Muscle layer of duodenum (tissue), 2 donors: ENCODE results near the gene SCGB1C2.

Experiments used
- H3K27ac ChIP-seq: one replicate; pipeline ENCODE4 v1.7.0; 2013; ENCODE audit warnings: mild to moderate bottlenecking, low read length
- H3K27me3 ChIP-seq: one replicate; pipeline ENCODE4 v1.7.0; 2013; ENCODE audit warnings: low read depth, mild to moderate bottlenecking, control low read depth, low read length
- H3K36me3 ChIP-seq, 2 donors: one replicate each; pipeline ENCODE4 v1.7.0; 2013; ENCODE audit warnings: low read length in 2 of 2, control low read depth in 1 of 2, mild to moderate bottlenecking in 1 of 2; ENCODE audit not compliant: insufficient read depth in 2 of 2, control insufficient read depth in 1 of 2
- H3K4me1 ChIP-seq, 2 donors: one replicate each; pipeline ENCODE4 v1.7.0; 2013; ENCODE audit warnings: low read length in 2 of 2, mild to moderate bottlenecking in 2 of 2, control low read depth in 1 of 2, moderate library complexity in 1 of 2; ENCODE audit not compliant: insufficient read depth in 2 of 2, control insufficient read depth in 1 of 2
- H3K4me3 ChIP-seq, 2 donors: one replicate each; pipeline ENCODE4 v1.7.0; 2013; ENCODE audit warnings: low read length in 2 of 2, low read depth in 1 of 2, mild to moderate bottlenecking in 1 of 2
- H3K9me3 ChIP-seq, 2 donors: one replicate each; pipeline ENCODE4 v1.7.0; 2013; ENCODE audit warnings: low read length in 2 of 2, control low read depth in 1 of 2, mild to moderate bottlenecking in 1 of 2; ENCODE audit not compliant: control insufficient read depth in 1 of 2
- donor health status: healthy.

SCGB1C2 gene

GRCh38 chr17:143785-144281, 6.5 kb downstream of the SCGB1C2 start:
- Histone ChIP-seq H3K9me3 (no peaks in the 10 kb centered on the region), H3K4me3 (no peak overlapping the region), H3K27me3 (no peaks in the 10 kb centered on the region), H3K36me3 (no peaks in the 10 kb centered on the region), H3K4me1 (peaks cover 0 to 5% of the 10 kb centered on the region in 2 donors), H3K27ac (no peak overlapping the region)

GRCh38 chr17:144936-145670, 7.7 kb downstream of the SCGB1C2 start:
- no peak overlapping the region for H3K27ac ChIP-seq
- H3K36me3 ChIP-seq: no peaks in the 10 kb centered on the region

DNA sequence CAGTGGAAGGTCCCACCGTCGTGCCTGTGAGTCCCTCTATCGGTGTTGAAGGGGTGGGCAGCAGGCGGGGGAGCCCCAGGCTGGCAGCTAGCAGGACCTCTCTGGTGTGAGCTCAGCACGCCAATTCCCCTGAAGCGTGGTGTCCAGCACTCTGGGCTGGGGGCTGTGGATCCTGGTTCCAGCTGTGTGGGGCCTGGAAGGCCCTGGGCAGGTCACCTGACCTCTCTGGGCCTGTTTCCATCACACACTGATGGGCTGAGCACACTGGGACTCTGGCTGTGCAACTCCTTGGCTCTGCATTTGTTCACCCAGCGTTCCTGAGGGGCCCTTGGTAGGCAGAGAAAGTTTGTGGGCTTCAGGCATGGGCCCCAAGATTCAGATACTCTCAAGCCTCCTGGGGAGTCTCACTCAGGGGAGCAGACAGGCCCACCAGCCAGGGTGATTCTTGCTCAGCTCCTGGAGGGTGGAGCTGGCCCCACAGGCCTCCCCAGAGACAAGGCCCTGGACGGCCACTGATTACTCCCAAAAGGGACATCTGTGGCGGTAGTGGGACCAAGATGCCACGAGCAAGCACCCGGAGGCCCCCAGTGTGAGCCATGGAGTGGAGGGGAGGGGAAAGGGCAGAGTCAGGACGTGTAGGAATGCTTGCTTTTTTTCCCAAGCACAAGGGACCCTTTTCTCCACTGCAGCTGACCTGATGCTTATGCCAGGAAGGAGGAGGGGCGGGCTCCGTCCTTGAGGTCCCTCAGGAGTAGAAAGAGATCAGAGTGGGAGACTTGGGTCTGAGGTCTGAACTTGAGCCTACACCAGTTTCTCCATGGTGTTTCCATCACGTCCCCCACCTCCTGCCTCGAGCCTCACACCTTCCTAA, 8.5 kb downstream of the SCGB1C2 start:
- Histone ChIP-seq H3K36me3 (no peaks in the 10 kb centered on the region), H3K27me3 (no peaks in the 10 kb centered on the region), H3K27ac (no peak overlapping the region), H3K4me3 (no peak overlapping the region), H3K4me1 (peaks cover 0 to 5% of the 10 kb centered on the region in 2 donors), H3K9me3 (no peaks in the 10 kb centered on the region)

More at GRCh38 chr17:144936-145670, 7.7 kb downstream of the SCGB1C2 start:
- Histone ChIP-seq H3K9me3 (no peaks in the 10 kb centered on the region), H3K4me3 (no peak overlapping the region), H3K4me1 (peaks cover 0 to 5% of the 10 kb centered on the region in 2 donors), H3K27me3 (no peaks in the 10 kb centered on the region)

- Histone ChIP-seq H3K9me3 (no peaks in the 10 kb centered on the region), H3K4me1 (peaks cover 0 to 5% of the 10 kb centered on the region in 2 donors), H3K27me3 (no peaks in the 10 kb centered on the region), H3K36me3 (no peaks in the 10 kb centered on the region), H3K4me3 (no peak overlapping the region), H3K27ac (no peak overlapping the region)
Measured at GRCh38 chr17:146546-146945, 9.2 kb downstream of the SCGB1C2 start.

DNA sequence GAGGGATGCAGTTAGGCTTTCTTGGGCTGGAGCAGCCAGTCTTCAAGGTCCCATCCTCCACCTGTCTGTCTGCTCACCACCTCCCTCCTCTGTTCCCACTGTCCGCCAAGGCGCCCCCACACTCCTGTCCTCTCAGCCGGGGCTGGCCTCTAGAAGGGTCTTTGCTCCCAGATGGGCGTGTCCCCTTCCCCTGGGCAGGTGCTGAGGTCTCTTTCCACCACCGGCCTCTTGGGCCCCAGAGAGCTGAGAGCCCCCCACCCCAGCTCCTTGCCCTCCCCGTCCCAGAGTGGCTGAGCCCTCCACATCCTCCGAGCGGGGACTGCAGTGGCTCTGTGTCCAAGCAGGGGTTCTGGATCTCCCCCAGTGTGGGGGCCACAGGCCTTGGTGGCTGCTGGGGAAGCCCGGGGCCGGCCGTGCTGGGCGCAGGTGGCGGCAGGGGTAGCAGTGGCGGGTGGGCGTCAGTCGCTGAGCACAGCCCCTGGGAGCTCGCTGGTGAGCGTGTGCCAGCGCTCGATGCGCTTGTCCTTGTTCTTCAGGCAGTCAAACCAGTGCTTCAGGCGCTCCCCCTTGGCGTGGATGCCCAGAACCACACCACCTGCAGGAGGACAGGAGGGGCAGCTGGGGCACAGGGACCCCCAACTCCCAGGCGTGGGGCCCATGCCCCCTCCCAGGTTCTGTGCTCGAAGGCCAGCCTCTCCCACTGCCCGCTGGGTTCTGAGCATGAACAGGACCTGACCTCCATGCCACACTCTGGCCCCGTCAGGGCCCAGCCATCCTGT, 9.8 kb downstream of the SCGB1C2 start:
- Histone ChIP-seq H3K9me3 (no peaks in the 10 kb centered on the region), H3K36me3 (no peaks in the 10 kb centered on the region), H3K27ac (no peak overlapping the region), H3K4me1 (peaks cover 0 to 5% of the 10 kb centered on the region in 2 donors), H3K27me3 (no peaks in the 10 kb centered on the region), H3K4me3 (no peak overlapping the region)

DNA sequence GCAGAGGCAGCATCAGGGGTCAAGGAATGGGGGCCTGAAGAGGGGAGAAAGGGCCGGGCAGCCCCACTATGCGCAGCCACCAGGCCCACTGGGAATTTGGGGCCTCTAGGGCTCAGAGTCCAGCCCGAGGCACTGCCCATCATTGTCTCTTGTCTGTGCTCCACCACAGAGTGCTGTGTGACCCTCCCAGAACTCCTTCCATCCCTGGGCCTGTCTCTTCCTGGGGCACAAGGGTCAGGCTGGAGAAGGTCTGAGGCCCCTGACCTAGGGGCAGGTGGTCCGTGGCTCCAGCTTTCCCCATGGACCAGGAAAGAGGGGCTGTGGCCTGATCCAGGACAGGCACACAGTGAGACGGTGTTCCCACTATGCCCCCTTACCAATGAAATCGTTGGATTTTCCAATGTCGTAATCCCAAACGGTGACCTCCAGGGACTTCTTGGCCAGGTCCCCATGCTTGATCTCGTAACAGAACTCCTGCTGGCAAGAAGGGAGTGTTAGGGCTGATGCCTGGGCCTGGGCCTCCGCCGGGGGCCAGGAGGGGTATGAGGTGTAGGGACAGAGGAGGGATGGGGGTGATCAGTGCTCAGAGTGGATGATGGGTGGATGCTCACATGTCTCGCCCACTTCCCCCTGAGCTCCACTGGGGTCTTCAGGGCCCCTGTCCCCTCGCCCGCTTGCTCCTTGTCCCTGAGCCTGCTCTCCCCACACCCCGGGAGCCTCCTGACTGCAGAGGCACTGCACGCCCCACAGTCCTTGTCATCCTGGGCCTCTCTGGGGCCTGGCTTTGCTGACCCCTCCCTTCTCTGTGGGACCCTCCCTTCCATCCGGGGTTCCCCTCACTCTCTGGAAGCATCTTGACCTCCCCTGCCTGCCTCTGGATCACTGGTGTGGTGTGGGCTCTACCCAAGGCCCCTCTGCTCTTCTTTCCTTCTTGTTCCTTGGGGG, 10.7 kb downstream of the SCGB1C2 start:
- no peak overlapping the region for H3K27ac ChIP-seq
- H3K9me3 ChIP-seq: no peaks in the 10 kb centered on the region
- H3K4me1 ChIP-seq: peaks cover 0 to 5% of the 10 kb centered on the region in 2 donors
- no peak overlapping the region for H3K4me3 ChIP-seq
- no peaks in the 10 kb centered on the region for H3K36me3 ChIP-seq
- H3K27me3 ChIP-seq: no peaks in the 10 kb centered on the region

DNA sequence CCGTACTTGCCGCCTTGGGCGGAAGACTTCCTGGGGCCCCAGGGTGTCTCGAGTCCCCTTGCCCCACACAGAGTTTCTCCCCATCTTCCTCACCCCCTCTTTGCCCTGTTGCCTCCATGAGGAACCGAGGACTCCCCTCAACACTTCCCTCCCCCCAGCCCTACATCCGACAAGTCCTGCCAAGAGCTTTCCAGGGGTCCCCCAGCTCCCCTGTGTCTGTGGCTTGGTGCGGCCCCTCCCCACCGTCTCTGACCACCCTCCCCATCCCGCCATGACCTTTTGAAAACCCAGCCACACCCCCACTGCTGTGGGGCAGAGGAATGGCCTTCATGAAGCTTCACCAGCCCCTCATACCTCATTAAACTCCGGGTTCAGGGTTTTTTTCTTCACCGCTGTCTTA, 11.4 kb downstream of the SCGB1C2 start:
- no peaks in the 10 kb centered on the region for H3K27me3 ChIP-seq
- H3K4me1 ChIP-seq: no peaks in the 10 kb centered on the region
- H3K36me3 ChIP-seq: no peaks in the 10 kb centered on the region
- no peaks in the 10 kb centered on the region for H3K9me3 ChIP-seq
- H3K27ac ChIP-seq: no peak overlapping the region
- no peak overlapping the region for H3K4me3 ChIP-seq

DNA sequence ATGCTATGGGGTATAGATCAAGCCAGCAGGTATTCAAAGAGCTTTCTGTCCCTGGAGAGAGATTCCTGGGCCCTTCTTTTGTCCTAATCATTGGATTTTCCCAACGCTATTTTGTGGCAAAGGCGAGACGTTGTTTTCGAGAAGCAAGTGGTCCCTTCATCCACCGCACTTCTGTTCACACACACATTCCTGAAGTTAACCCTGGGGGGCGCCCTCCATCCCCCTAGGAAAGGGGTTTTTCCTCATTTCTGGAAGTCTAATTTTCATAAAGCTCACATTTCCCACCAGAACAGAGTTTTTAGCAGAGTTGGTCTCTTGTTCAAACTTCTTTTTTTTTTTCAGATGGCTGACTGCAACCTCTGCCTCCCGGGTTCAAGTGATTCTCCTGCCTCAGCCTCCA, 11.9 kb downstream of the SCGB1C2 start:
- Histone ChIP-seq H3K36me3 (no peaks in the 10 kb centered on the region), H3K27ac (no peak overlapping the region), H3K4me3 (no peak overlapping the region), H3K4me1 (no peaks in the 10 kb centered on the region), H3K9me3 (no peaks in the 10 kb centered on the region), H3K27me3 (no peaks in the 10 kb centered on the region)

- no peaks in the 10 kb centered on the region for H3K36me3 ChIP-seq
- H3K27me3 ChIP-seq: no peaks in the 10 kb centered on the region
- no peaks in the 10 kb centered on the region for H3K9me3 ChIP-seq
- H3K4me1 ChIP-seq: no peaks in the 10 kb centered on the region
- no peak overlapping the region for H3K4me3 ChIP-seq
- no peak overlapping the region for H3K27ac ChIP-seq
Measured at GRCh38 chr17:149897-150584, 12.7 kb downstream of the SCGB1C2 start.

DNA sequence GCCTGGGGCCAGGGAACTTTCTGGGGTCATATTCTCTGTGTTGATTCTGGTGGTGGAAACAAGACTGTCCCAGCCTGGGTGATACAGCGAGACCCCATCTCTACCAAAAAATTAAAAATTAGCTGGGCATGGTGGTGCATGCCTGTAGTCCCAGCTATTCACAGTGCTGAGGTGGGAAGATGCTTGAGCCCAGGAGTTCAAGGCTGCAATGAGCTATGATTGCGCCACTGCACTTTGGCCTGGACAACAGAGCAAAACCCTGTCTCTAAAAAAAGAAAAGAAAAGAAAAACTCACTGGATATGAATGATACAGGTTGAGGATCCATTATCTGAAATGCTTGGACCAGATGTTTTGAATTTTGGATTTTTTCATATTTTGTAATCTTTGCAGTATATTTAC, 13.6 kb downstream of the SCGB1C2 start:
- no peaks in the 10 kb centered on the region for H3K36me3 ChIP-seq
- H3K4me1 ChIP-seq: no peaks in the 10 kb centered on the region
- H3K4me3 ChIP-seq: no peak overlapping the region
- no peaks in the 10 kb centered on the region for H3K9me3 ChIP-seq
- no peaks in the 10 kb centered on the region for H3K27me3 ChIP-seq
- no peak overlapping the region for H3K27ac ChIP-seq
